GM12801 (cell line): ENCODE data around the gene PFKP.

Experiments
- TF ChIP-seq, protein P1 (sequence below): IDR thresholded peaks from one replicate; pipeline ENCODE4 v1.5.1; 2011; ENCODE audit warnings: control low read depth; ENCODE audit not compliant: insufficient read length; ENCODE audit errors: extremely low read depth

Gene PFKP

GRCh38 chr10:3037182-3037581, 30.2 kb upstream of the PFKP start:
- TF ChIP-seq, protein P1, sequence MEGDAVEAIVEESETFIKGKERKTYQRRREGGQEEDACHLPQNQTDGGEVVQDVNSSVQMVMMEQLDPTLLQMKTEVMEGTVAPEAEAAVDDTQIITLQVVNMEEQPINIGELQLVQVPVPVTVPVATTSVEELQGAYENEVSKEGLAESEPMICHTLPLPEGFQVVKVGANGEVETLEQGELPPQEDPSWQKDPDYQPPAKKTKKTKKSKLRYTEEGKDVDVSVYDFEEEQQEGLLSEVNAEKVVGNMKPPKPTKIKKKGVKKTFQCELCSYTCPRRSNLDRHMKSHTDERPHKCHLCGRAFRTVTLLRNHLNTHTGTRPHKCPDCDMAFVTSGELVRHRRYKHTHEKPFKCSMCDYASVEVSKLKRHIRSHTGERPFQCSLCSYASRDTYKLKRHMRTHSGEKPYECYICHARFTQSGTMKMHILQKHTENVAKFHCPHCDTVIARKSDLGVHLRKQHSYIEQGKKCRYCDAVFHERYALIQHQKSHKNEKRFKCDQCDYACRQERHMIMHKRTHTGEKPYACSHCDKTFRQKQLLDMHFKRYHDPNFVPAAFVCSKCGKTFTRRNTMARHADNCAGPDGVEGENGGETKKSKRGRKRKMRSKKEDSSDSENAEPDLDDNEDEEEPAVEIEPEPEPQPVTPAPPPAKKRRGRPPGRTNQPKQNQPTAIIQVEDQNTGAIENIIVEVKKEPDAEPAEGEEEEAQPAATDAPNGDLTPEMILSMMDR = no peak

- TF ChIP-seq, protein P1 = no peak
These were observed 27.3 kb upstream of the PFKP start for GRCh38 chr10:3040069-3040468.

GRCh38 chr10:3042589-3042988, 24.8 kb upstream of the PFKP start:
- TF ChIP-seq, protein P1 = no peak

- TF ChIP-seq, protein P1 = no peak
These were observed 23.6 kb upstream of the PFKP start for GRCh38 chr10:3043512-3044368.

DNA sequence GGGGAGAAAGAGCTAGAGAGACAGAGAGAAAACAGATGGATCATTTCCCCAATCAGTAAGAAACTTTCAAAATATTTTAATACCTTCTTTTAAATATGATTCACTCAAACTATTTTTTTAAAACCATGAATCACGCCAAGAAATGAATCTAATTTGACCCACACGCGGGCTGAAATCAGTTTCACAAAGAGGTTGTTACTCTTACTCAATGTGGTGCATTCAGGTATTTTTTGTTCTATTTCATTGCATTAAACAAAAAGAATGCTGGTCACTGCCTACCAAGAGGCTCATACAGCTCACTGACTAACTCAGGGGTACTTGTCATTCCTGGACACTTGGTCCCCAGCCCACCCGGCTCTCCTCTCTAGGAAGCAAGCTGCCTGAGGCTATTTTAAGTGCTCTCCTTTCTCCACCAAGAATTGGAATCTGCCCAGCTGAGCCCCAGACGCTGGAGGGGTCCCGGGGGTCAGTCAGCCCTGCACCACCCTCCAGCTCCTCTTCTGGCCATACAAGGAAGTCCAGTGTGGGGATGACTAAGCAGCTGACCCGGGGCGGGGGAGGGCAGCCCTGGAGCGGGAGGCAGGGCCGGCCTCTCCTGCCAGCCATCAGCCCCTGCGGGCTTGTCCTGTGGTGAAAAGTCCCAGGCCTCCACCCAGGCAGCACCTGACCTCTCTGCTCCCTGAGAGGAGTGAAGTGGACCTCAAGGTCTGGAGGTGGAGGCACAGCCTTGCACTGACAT, 21.7 kb upstream of the PFKP start:
- TF ChIP-seq, protein P1 = no peak

- TF ChIP-seq, protein P1 = no peak
These were observed 21.1 kb upstream of the PFKP start for GRCh38 chr10:3046210-3046779.

DNA sequence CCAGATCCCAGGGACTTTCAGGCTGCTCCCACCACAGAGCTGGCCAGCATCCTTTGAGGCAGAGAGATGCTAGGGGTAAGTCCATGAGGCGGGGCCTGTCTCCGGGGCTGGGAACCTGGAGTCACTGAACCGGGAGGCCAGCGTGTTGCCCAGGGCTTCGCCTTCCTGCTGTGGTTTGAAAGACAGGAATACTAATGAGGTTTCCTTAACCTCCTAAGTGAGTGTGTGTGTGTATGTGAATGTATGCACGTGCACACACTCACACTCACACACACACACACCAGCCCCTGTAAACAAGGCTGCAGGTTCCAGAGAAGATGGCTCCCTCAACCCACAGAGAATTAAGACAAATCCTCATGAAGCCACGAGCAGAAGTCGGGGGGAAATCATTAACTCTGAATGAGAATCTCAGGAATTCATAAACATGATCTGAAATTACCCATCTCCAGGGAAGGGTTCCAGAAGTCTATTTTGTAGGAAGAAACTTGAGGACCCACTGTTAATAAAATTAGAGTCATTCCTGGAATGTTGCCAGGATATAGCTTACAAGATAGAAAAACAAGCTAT, 20.3 kb upstream of the PFKP start:
- TF ChIP-seq, protein P1 = no peak
